GM19468 (cell line): ENCODE results near the gene NOVA2.
"Not testable (repeated sequence)": the region's sequence is repeated elsewhere in the genome, so short reads cannot be mapped to it uniquely, and the experiment has no call there.

Experiments used
- ATAC-seq: cut with Tn5 transposase; IDR thresholded peaks from one replicate; pipeline ENCODE4 v1.9.1; 2021; ENCODE audit warnings: mild to moderate bottlenecking, moderate library complexity, moderate number of reproducible peaks; ENCODE audit not compliant: unreplicated experiment; ENCODE audit errors: extremely low read depth

The NOVA2 gene

DNA sequence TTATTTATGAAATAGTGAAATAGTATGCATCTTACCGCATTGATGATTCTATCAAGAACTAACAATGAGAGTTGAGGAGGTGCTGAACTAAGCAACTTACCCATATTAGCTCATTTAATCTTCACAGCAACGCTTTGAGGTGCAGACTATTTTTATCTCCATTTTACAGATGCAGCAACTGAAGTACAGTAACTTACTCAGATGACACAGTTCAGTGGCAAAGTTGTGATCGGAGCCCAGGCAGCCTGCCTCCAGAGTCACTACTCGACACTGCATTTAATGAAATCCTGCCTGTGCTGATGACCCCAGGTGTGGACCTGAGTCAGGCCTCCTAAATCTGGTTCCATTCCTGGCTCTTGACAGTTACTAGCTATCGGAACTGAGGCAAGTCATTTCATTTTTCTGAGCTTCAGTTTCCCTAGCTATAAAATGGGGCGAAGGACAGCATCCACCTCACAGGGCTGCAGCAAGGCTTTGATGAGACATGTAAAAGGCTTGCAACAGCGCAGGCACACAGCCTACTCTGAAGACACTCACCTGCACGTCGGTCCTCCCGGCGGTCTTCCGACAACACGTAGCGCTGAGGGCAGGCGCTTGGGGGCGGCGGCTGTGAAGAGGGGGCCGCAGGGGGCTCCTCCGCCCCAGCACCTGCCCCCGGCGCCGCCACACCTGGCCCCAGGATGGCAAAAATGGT lies 72.8 kb downstream of the NOVA2 start:
- ATAC-seq: no peak

DNA sequence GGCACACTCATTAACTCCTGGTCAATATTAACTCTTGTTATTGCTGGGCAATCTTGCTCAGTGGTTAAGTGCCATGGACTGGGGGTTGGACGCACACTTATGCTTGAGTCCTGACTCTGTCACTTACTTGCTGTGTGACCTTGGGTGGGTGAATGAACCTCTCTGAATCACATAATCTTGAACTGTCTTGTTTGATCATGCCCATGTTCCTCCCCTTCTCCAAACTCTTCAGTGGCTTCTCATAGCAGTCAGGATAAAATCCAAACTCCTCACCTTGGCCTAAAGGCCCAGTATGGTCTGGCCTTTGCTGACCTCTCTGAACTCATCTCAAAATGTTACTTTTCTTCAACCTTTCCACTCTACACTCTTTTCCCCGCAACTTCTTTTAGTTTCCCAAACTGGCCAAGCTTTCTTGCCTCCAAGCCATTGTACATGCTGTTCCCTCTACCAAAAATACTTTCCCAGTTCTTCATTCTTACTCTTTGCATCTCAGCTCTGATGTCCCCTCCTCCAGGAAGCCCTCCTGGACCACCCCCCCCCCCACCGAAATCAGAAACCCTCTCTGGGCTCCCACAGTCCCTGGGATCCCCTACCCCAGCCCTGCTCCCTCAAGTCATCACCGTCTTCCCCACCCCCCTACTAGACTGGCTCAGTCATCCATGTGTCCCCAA lies 73.6 kb downstream of the NOVA2 start:
- no peak for ATAC-seq

DNA sequence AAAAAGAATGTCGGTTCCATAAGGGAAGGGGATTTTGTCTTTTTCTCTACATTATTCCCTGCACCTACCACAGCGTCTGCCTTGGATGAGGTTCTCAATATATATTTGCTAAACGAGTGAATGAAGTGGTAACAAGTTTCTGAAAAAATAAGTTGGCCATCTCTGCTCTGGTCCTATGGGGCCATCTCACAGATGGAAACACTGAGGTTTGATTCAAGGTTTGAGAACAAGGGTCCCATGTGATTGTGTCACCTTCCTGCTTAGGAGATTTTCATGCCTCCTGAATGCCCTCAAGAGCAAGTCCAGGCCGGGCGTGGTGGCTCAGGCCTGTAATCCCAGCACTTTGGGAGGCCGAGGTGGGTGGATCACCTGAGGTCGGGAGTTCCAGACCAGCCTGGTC lies 74.4 kb downstream of the NOVA2 start:
- ATAC-seq: no peak

DNA sequence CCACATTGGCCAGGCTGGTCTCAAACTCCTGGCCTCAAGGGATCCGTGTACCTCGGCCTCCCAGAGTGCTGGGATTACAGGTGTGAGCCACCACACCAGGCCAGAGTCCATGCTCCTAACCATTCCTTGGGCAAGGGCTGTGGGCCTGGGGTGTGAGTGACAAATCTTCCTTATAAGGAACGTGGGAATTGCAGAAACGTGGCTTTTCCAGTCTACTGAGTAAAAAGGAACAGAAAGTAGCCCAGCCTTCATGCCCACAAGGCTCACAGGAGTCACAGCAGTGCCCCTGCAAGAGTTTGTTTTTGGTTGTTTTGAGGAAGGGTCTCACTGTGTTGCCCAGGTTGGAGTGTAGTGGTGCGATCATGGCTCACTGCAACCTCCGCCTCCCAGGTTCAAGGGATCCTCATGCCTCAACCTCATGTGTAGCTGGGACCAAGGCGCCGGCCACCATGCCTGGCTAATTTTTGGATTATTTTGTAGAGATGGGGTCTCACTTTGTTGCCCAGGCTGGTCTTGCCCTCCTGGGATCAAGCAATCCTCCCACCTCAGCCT lies 76.3 kb downstream of the NOVA2 start:
- ATAC-seq: no peak

DNA sequence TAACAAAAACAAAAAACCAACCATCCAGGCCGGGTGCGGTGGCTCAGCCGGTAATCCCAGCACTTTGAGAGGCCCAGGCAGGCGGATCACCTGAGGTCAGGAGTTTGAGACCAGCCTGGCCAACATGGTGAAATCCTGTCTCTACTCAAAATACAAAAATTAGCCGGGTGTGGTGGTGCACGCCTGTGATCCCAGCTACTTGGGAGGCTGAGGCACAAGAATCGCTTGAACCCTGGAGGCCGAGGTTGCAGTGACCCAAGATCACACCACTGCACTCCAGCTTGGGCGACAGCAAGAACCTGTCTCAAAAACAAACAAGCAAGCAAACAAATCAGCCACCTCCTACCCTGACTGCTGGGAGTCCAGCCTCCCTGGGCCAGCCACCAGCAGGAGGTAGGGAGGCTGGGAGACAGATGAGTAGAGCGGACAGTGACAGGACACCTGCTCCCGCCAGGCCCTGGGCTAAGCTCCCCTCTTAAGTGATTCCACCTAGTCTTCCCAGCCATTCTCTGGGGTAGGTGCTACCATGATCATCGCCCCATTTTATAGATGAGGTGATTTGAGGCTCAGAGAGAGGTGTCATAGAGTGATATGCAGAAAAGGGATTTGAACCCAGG lies 77.6 kb downstream of the NOVA2 start:
- ATAC-seq: not testable (repeated sequence)

DNA sequence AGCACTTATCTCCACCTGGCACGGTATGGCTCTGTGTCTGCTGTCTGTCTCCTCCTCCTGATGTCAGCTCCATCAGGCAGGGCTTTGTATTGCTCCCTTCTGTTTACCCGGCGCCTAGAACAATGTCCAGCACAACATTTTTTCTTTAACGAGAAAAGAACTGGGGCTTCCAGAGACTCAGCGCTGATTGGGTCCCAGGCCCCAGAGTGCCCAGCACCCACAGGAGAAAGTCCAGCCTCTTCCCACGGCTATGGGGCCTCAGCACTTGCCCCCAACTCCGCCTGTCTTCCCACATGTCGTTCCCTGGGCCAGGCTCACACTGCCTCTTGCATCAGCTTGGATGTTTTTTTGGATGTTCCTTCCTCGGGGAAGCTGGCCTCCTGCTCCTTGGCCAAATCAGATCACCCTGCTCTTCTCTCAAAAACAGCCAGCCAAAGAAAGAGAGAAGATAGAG lies 78.1 kb downstream of the NOVA2 start:
- no peak for ATAC-seq

DNA sequence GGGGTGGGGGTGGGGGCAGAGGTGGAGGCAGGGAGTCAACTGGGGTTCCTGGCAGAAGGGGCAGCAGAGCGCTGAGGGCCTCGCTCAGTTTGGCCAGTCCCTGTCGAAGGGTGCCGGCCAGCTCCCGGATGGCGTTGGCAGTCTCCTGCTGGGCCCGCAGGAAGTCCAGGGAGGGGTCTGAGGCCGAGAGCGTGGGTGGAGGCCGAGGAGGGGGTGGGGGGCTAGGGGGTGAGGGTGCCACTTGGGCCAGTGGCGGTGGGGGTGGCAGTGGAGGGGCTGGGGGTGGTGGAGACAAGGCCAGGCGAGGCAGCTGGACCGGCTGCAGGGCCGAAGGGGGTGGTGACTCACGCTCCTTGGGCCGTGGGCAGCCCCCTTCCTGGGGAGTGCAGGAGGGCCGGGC lies 82.8 kb downstream of the NOVA2 start:
- ATAC-seq: no peak

DNA sequence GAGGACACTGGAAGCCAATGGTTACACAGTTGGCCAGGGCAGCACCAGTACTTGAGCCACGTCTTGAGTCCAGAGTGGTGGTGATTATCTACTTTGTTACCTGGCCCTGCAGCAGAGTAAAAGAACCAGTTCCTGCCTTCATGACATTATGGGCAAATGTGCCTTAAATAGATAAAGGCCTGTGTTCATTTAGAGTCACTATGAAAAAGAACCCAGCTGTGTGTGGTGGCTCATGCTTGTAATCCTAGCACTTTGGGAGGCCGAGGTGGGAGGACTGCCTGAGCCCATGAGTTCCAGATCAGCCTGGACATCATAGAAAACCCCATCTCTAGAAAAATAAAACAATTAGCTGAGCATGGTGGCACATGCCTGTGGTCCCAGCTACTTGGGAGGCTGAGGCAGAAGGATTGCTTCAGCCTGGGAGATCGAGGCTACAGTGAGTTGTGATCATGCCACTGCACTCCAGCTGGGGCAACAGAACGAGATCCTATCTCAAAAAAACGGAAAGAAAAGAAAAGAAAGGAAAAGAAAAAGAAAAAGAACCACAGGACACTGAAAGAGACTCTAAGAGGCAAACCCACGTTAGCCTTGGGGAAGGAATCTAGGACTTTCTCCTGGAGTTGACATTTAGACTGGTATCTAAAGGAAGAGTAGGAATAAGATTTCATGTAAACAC lies 84.3 kb downstream of the NOVA2 start:
- no peak for ATAC-seq

DNA sequence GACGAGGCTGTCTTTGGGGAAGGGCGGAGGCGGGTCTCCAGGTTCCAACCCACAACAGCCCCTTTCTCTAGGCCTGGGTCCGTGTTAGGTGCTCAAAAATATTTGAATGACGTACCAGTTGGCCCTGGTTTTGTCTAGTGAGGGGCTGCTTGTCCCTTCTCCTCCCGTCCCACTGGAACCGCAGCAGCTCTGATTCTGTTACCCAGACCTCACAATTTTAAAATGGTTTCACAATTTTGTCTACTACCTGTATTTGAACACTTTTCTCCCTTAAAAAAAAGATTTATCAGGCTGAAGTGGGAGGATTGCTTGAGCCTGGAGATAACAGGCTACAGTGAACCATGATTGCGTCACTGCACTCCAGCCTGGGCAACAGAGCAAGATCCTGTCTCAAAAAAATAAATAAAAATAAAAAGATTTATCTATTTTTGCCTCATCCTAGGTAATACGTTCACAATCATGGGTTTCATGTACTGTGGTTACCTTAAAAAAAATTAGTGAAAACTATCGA lies 86.4 kb downstream of the NOVA2 start:
- ATAC-seq: no peak

DNA sequence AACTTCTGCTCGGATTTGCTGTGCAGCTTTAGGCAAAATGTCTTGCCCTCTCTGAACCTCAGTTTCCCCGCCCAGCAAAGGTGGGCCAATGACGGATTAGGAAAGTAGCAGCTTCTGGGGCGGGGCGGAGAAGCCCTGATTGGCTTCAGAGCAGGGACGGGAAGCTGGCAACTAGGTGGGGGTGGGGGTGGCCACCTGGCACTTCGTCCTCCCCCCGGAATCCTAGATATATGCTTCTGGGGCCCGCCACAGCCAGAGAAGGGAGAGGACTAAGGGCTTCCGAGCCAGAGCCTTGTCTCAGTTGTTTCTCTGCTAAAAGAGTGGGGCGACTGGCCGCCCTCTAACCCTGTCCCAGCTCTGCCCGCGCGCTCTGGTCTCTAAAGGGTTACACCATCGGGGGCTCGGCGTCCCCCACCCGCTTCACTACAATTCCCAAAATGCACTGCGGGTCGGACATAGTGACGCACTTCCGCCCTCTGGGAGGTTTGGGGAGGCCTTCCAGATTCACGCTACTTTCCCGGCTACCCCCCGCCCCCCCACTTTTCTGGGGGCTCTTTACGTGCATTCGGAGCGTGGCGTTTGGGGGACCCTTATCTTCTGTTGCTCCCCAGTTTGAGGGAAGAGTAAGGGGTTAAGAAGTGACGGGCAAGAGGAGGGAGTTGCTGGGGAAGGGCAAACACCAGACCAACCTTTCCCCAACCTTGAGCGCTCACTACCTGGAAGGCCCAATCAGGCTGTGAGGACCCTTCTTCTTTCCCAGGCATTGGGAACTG lies 87.1 kb downstream of the NOVA2 start:
- no peak for ATAC-seq

DNA sequence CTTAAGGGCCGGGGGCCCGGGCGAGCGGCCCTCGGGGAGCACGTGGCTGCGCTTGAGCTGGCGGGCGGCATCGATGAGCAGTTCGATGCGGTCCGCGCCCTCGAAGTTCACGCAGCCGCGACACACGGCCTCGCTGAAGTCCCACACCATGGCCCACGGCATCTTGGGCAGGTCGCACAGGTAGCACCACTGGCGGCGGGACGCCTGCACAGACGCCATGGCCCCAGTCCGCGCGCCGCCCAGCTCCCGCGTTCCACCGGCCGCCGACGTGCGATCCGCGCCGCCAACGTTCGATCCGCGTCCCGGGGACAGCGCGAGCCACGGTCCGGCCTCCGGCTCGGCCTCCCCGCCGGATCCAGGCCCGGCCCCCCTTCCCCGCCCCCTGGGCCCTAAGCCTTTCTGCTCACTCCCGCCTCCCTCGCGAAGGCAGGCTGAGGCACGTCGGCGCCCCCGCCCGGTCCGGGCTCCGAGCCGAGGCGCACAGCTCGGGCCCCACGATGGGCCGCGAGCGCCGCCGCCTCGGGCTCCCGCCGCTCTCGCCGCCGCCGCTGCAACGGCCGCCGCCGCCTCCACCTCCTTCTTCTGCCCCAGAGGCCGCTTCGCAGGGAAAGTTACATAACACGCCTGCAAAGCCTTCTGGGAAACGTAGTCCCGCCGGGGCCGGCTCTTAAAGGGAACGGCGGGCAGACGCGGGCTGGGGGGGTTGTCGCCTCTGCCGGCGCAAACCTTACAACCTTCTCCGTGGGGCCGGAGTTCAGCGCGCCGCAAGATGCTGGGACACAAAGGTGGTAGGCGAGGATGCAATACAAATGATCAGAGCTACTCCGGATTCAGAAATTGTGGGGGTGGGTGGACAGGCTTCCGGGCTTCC lies 87.9 kb downstream of the NOVA2 start, which contains the start of gene IRF2BP1:
IRF2BP1 (minus strand) TSS at position 586 of the 871 bp plus-strand sequence; CDS start at position 219, 367 bp downstream.
- ATAC-seq: no peak

DNA sequence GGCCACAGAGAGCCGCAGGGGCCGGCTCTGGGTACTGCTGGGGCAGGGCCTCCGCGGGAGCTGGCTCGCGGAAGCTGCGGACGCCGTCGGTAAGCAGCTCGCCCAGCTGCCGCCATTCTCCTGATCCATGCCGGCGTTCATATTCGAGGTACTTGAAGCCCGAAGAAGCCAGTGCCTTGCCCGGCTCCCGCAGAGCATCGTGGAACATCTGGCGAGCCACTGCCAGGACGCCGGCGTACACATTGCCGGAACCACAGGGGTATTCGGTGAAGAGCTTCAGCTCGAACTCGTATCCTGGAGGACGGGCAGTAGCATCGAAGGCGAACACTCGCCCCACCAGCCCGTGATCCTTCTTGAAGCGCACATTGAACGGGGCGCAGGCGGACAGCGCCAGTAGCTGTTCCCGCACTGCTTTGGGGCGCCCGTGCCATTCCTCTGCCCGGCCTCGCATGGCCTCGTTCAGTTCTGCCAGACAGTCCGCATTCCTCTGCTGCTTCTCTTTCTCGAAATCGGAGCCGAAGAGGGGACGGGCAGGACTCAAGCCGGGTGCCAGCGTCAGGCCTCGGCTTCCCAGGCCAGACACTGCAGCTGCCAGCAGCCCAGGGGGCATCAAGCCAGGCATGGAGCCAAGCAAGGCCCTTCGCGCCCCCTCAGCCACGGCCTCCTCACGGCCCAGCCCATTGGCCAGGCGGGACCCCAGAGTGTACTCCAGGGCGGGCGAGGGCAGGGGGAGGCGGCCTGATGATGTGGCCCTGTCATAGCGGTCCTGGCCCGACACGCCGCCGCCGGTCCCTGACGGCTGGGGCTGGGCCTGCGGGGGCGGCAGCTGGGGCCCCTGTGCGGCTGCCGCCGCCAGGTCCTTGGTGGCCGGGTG lies 88.7 kb downstream of the NOVA2 start:
- no peak for ATAC-seq

DNA sequence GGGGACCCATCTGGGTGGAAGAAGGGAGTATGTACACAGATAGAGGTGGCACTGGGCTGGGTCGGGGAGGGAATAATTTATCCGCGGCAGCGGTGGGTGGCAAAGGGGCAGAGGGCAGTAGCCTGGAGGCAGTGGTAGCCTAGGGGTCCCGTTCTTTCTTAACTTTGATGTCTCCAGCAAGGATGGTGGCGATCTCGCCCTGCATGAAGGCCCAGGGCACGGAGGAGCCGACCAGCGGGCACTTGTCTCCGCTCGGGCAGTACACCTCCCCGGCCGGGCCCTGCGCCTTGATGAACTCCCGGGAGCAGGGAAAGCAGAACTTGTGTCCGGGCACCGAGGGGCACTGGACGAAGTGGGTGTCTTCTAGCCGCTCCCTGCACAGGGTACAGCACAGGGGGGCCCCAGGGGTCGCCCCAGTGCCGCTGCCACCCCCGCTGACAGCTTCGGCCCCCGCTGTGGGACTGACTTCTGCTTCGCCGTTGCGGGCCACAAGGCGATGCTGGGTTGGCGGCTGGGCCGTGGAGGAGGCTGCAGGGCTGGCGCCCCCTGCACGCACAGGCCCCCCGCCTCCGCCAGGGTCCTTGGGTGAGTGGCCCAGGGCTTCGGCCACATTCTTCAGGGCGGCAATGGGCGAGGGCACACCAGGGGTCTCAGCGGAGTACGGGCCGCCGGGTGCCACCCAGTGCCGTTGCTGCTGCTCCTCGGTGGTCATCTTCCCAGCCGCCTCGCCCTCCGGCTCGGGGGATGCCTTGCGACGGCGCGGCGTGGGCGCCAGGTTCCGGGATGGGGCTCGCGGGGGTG lies 89.6 kb downstream of the NOVA2 start:
- no peak for ATAC-seq
